SHP77 (cell line): ENCODE data around the gene MAP1B.
A peak's percentile ranks its signal among the peaks of the same experiment; 100 is the strongest.

Experiments
- DNase-seq, 2 experiments: peaks; one replicate each; lab custom pipeline; 2025; lab: John Stamatoyannopoulos, UW

The MAP1B gene

DNA sequence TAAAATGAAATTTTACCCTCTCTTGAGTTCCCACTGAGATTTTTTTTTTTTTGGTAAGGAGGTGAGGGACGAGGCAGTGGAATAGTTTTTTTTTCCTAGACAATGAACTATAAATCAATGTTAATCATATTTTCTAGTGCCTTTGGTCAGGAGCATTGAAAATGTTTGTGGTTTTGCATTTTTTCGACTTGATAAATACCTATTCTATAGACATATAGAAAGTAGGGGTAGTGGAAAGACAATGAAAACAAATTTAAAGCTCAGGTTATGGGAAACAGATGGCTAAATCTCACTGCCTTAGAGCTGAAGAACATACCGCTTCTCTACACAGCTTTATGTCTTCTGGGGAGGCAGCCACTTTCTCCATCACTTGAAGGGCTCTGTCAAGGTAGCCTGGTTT lies 118.5 kb downstream of the MAP1B start:
- DNase-seq = no peak

DNA sequence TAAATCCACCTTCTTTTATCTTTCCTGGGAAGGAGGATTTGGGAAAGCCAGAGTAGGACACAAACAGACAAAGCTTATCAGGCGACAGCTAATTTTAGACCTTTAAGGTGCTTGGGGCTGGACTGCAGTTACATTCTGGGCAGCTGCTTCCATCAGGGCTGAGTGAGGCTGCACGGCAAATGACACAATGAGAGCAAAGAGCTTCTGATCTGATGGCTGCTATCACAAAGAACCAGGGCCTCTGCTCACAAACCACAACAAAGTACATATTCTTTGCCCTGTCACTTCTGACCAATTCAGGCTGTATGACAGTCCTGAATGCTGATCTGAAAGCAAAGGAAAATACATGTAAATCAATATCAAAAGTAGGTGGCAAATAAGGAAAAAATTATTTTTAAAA lies 119.7 kb downstream of the MAP1B start:
- DNase-seq = no peak

DNA sequence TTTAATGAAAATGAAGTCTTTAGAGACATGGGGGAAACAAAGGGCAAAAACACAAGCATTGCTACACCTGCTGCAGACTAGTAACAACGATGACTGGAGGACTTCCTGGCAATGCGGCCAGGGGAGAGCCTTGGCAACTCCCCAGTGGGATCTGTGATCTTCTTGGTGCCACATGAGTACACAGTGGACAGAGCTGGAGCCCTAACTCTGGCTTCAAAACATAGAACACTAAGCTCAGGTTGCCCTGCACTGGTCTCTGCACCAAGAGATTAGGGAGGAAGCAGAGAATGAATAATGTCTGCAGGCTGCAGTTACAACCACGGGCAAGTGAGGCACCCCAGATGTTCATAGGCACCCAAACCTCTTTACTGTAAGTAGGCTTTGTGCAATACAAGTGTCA lies 121.7 kb downstream of the MAP1B start:
- no peak for DNase-seq

DNA sequence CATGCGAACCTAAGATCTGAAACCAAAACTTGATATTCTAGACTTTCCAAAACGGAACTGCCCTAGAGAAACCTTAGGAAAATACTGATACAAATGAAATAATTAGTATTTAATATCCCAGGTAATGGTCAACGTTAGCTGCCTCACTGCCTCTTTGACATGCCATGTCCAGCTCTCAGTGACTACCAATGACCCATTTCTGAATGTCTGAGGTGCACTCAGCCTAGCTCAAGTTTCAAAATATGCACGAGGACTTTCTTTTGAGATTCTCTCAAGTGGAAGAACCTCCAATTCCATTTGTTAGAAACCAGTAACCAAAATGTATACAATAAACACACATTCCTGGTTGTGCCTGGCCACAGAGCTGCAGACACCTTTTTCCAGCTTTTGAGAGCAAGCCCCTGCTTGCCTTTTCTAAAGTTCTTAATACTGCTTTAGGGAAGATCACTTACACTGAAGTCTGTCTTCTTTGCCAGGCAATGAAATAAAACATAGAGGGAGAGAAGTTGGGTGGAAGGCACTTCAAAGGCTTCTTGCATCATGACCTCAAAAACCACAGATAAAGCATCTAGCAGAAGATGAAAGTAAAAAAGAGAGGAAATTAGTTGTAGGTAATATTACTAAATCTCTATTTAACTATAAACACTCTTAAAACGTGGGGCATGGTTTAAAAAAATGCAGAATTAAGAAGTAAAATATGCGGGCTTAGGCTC lies 124.9 kb downstream of the MAP1B start:
- DNase-seq = no peak

DNA sequence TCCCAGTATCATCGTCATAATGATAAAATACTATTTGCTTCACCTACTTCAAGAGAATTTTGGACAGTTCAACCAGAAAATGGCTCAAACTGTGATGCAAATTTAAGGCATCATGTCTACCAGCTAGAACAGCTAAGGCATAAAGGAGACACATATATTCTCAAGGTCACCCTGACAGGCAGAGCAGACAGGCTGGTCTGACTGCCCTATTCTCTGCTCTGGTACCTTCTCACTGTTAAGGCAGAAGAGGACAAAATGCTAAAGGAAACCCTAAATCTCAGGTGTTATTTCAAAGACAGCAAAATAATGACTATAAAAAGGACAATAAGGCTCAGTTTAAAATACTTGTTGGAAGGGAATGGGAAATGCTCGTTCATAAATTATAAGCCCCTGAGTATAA lies 125.6 kb downstream of the MAP1B start:
- no peak for DNase-seq

DNA sequence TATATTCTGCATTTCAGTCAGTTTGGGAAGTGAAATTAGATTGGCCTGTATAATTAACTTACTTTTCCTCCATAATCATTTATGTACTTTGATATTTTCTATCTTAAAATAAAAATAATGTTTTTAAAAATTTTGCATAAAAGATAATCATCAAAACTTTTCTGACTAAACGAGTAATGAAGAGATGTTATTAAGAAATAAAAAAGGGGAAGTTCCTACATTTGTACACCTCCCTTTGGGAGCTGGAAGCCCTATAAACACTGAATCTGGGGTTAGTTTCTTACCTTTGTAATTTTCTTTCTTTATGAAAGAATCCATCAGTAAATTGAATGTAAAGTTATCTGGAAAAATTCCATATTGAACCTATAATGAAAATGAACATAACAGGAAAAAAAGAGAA lies 126.6 kb downstream of the MAP1B start:
- no peak for DNase-seq

DNA sequence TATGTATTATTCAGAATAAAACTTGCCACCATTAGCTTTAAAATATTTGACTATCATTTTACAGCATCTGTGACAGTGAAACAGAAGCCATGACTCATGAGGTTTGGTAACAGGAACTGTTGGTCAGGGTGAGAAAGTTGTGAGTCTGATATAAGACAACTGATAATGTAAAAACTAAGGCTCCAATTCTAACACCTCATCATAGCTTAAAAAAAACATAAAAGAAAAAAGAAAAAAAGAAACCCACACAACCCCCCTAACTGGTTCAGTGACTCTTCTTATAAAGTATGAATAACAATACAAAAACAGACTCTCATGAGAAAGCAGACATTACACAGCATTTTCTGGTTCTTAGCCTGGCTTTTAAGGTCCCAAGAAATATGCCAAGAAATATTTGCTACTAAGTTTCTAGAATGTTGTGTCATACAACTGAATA lies 127.0 kb downstream of the MAP1B start:
- no peak for DNase-seq

DNA sequence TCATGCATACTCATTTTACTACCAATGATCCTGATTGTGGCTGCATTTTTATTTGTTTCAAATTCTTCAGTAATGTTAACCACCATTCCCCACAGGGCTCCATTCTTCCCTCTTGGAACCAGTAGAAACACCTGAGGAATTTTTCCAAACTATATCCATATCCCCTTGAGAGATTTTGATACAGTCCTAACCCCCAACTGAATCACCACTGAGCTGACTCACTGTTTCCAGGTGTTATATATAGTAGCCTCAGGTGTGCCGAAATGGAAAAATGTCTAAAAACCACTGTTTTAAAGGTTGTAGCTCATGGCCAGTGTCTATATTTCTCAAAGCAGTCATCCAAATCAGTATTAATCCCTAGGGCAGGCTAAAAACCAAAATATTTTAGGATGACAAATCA lies 127.6 kb downstream of the MAP1B start:
- DNase-seq = no peak

DNA sequence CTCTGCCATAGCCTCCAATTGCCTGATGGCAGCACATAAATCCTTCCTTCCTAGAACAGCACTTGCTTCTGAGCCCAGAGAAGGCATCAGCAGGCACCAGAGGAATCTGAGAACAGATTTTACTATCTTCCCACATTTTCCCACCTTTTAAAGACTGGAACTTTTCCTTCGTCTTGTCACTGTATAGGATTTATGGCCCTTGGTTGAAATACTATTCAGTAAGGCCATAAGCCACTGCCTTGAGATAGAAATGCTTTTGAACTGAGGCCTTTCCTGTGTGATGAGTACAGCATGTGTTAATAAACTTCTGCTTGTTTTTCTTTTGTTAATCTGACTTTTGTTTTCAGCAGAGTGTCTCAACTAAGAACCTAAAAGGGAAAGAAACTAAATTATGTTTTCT lies 128.4 kb downstream of the MAP1B start:
- DNase-seq = no peak

DNA sequence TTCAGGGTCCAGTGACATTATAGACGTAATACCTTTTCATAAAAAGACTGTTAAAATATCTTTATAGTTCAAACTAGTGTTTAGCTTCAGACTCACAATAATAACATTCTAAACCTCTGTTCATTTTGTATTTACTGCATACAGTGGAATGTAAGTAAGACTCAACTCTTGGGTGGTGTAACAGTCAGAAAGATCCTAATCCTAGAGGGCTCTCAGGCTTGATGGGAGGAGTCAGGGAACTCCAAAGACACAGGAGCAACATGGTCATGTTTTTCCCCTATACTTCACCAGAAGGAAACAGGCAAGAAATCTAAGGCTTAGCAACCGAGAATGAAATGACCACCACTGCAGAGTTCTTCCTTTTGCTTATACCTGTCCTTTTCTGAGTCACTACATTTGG lies 130.1 kb downstream of the MAP1B start:
- DNase-seq = no peak

DNA sequence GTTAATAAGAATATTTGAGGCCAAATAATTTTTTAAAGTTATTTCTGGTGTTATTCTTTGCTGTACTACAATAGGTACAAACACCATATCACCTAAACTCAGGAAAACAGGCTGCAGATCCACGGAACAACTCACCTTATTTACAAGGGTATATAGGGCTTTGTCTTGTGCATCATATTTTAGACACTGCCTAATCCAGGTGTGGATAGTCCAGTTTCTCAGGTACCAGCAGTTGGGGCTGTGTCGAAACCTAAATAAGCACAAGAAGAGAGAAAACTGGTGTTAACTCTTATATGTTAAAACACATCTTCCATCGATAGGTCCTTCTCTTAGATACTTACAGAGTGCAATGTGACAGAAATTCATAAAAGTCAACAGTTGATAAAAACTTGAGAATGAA lies 130.6 kb downstream of the MAP1B start:
- no peak for DNase-seq

DNA sequence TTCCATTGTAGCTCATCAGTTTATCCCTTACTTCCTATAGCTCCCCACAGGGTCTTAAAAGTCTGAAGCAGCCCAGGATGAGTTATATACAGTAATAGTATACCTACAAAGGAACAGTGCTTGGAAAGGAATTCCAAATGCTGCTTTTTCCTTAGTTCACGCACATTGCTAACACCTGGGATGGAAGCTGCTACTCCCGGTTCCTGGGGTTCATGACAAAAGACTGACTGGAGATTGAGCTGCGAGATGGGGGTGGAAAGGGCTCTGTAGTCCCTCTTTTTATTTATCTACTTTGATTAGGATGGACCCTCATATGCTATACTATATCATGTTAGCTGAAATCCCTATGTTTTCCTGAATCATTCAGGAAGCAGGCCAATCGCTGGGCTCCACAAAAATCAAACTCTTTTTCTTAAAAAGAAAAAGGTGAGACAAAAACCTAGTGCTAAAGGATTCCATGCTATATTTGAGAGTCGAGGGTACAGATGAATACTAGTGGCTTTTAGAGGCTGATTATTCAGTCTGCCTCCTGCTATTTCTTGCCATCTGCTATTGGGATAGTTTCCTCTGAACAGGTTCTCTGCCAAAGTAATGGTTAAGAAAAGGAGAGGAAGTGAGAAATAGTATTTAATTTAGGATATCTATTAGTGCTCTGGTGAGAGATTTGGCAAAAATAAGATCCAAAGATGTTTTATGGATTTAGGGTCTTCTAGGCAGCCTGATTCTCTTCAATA lies 131.6 kb downstream of the MAP1B start:
- DNase-seq = no peak

DNA sequence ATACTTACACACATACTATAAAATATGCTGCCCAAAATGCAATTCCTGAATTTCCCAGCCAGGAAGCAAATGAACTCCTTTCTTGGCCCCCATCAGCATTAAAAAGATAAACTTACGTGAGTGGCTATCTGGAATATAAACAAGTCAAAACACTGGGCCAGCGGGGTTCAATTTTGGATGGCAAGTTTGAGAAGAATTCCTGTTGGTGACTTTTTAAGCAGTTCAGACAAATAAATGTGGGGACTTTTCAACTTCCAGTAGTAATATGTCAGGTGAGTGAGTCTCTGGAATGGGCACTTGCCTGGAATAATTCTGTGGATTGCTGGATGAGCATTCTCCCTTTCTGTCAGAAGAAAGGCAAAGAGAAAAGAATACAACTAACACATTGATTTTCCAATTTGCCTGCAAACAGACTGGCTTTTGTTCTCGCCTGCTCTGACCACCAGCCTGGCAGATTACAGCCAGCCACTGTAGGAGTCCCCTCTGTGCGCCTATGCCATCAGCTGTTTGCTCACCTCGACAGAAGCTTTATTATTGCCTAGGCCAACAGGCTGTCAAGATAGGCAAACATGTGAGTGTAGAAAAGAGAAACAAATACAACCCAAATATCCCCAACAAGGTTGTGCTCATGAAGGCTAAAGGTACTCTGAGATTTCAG lies 134.2 kb downstream of the MAP1B start:
- no peak for DNase-seq

DNA sequence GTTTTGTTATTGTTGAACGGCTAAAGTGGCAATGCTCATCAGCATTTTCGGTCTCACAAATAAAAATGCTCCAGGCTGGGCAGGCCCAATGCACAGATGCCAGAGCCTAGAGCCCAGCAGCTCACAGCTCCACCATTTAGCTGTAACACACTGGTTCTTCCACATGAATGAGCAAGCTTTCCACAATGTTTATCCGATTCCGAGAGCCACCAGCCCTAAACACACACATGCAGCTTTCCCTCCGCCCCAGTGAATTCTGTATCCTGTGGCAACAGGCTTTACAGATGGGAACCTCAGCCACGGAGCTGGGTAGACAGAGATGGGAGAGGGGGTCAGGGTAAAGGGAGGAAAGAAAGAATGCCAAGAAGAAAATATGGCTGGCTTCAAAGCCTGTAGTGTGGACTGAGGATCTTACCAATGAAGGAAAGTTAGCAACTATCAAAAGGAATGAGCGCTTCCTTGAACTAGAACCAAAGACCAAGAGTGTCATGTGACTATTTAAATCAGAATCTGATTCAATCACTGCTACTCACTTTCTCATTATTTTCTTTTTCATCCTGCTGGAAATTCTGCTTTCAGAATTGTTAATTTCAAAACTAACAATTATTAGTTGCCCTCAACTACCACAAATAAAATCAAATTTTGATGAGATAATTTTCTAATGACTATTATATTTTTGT lies 135.7 kb downstream of the MAP1B start:
- no peak for DNase-seq

DNA sequence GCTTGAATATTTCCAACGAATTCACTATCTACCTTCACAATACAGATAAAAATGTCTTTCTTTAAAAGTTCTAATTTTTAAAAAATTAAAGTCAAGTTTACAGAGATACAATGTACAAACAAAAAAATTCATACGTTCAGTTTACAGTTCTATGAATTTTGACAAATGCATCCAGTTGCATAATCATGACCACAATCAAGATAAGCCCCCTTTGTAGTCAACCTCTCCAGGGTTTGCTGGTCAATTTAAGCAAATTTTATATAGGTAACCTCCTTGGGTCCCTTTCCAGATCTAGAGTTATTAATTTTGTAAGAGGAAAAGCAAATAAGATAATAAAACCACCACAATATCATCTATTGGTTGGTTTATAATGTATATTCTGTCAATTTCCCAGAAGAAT lies 136.4 kb downstream of the MAP1B start:
- no peak for DNase-seq

DNA sequence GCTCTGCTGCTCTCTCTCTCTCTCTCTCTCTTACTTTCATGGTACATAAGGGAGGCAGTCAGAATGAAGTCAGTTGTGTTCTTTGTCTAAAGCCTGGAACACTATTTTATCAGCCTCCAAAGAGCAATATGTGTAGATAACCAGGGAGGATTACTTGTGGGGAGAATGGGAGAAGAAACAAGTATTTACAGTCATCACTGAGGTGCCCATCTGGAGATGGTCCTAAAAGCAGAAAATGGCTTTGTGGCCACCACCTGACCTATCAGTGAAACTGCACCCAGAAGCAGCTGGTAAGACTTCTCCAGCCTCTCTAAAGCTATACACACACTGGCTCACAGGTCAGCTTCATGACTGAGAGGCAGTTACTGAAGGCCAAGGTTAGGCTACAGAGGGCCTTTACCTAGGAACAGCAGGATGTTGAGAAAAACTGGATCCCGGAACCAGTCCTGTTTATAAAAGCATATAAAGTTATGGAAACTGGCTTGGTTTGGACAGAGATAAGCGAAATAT lies 137.6 kb downstream of the MAP1B start:
- peak in 1 of 2 experiments; percentile 62 for DNase-seq

DNA sequence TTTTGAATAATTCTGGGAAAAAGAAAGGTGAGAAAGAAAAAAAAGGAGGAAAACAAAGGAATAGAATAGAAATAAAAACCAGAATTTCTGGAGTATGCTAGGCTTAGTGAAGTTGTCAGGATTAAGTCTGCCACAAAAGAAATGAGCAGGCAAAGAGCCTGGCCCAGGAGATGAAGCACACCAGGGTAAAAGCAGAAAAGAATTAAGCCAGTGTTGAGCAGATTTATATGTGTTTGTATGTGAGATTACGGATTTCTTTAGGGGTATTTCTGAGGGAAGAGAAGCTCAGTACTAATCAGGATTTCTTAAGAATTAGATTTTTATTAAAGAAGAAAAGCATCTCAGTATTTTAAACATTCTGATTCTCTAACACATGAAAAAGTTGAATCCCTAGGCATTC lies 138.3 kb downstream of the MAP1B start:
- no peak for DNase-seq

DNA sequence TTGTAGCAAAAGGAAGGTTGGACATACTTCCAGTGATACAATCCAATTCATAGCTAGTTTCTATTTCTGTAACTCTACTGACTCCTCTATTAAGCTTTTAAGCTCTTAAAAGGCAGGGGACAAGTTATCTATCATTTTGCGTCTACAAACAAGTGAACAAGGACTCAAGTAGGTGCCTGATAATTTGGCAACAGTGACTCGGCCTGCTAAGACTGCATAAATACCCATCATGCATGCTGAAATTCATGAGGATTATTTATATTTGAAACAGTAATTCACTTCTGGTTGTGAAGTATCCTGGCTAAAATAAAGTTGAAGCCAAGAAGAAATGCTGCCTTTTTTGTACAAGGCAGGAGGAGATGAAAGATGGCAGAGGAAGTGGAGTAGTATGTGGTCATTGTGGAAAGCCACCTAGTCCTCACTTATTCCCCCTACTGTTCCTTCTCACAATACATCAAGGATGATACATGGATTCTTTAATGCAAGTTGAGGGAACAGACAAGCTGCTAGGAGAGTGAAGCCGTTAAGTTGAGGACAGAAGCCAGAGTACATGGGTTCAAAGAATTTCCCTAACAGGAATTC lies 138.8 kb downstream of the MAP1B start:
- DNase-seq = no peak

DNA sequence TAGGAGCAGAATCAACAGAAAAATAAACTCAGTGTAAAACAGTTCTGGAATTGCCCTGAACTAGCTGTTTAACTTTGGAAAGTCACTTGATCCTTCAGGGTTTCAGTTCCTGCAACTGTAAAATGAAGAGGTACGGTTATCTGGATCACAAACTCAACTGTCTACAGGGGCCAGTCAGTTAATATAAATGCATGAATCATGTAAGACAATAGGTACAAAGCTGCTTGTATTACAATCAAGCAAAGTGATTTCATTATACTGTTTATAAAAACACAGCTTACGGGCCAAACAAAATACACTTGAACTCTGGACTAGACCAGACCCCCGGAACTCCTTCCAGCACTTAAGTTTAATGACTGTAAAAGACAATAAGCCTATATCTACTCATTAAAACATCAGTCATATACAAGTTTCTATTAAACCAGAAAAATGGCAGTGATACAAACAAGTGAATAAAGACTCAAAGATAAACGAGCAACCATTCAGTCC lies 139.7 kb downstream of the MAP1B start:
- no peak for DNase-seq

DNA sequence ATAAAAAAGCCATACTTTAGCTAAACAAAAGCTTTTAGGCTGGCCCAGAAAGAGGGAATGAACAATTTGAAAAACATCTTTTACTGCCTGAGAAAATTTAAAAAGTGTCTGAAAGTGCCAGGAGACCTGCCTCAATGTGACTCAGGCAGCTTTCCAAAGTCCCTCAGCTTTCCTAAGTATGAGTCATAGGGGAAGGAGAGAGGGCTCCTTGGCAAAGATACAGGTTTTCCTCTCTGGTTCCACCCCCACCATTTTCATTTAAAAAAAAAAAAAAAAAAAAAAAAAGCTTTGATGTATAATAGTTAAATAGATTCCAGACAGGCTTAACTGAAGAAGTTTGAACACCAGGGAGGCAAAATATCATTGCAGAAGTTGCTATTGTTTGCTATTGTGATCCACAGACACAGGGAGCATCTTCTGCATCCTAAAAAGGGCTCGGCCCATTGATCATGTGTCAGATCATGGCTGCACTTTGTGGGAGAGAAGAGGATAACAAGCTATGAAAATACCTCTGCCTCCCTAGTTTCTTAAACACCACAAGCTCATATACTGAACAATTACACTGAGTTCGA lies 141.2 kb downstream of the MAP1B start:
- no peak for DNase-seq

DNA sequence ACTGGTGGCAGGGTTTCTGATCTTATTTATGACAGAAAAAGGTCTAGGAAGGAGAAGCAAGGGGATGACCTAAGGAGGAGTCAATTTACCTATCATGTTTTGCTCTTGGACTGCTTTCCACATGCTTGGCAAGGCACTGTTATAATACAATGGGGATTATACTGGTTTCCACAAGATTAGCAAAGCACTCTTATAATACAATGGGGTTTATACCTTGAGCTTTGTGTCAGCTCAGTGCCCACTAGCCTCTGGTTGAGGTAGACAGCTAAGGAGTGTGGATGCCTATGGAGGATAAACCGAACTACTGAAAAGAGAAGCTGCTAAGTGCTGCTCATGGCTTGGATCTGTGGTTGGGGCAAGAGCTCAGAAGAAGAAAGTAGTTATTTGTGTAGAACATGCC lies 144.1 kb downstream of the MAP1B start:
- no peak for DNase-seq

DNA sequence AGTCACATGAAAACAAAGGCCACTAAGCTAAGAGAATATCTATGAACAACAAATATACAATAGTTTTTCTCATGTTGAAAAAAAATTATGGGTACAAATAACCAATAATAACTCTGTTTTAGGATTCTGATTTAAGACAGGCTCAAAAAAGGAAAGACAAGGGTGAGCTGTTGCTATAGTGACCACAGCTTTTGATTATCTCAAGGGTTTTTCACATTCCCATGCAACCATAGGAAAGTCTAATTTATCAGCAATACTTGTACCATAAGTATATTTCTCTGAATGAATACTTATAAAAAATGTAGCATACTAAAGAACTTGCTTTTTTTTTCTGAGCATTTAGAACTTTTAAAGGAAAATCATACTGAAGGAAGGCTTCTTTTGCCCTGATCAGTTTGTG lies 144.7 kb downstream of the MAP1B start:
- no peak for DNase-seq
